OCI-LY1 (cell line): ENCODE data around the gene AQP11.
A peak's percentile ranks its signal among the peaks of the same experiment; 100 is the strongest.

Experiments
- H2AFZ ChIP-seq: fragments of 200-600 bp; sonication (generic), shearing (Covaris generic); 2 replicates; pipeline ENCODE4 v1.6.0; 2014; ENCODE audit warnings: antibody characterized with exemption, mild to moderate bottlenecking, low read length
- H3F3A ChIP-seq: fragments of 200-600 bp; sonication (generic), shearing (Covaris generic); 2 replicates; pipeline ENCODE4 v1.6.0; 2014; ENCODE audit warnings: mild to moderate bottlenecking, antibody characterized with exemption, low read length, moderate library complexity; ENCODE audit not compliant: insufficient read depth
- H3K27ac ChIP-seq: fragments of 200-600 bp; sonication (generic); 2 replicates; pipeline ENCODE4 v1.5.1; 2014; ENCODE audit warnings: low read length, mixed run types, mild to moderate bottlenecking, low read depth; ENCODE audit not compliant: poor library complexity, severe bottlenecking
- H3K27me3 ChIP-seq: fragments of 200-600 bp; sonication (generic); 2 replicates; pipeline ENCODE4 v1.6.0; 2014; ENCODE audit warnings: antibody characterized with exemption, mild to moderate bottlenecking, low read length, moderate library complexity; ENCODE audit not compliant: insufficient read depth
- H3K36me3 ChIP-seq: fragments of 200-600 bp; sonication (generic); 2 replicates; pipeline ENCODE4 v1.6.1; 2014; ENCODE audit warnings: mild to moderate bottlenecking, antibody characterized with exemption, low read length, moderate library complexity, mixed read lengths; ENCODE audit not compliant: insufficient read depth
- H3K4me1 ChIP-seq: fragments of 200-600 bp; sonication (generic); 2 replicates; pipeline ENCODE4 v1.5.1; 2014; ENCODE audit warnings: mild to moderate bottlenecking, low read length, moderate library complexity; ENCODE audit not compliant: insufficient read depth, severe bottlenecking
- H3K4me2 ChIP-seq: fragments of 200-600 bp; sonication (generic), shearing (Covaris generic); 2 replicates; pipeline ENCODE4 v1.6.1; 2014; ENCODE audit warnings: low read length
- H3K4me3 ChIP-seq: fragments of 200-600 bp; sonication (generic); 2 replicates; pipeline ENCODE4 v1.5.1; 2014; ENCODE audit warnings: low read length, low read depth, mild to moderate bottlenecking, mixed read lengths; ENCODE audit not compliant: poor library complexity, severe bottlenecking
- H3K79me2 ChIP-seq: fragments of 200-600 bp; shearing (Covaris generic); 2 replicates; pipeline ENCODE4 v1.6.1; 2016; ENCODE audit warnings: mixed run types, low read length, mixed read lengths; ENCODE audit not compliant: insufficient read depth
- H3K9ac ChIP-seq: fragments of 200-600 bp; sonication (generic), shearing (Covaris generic); 2 replicates; pipeline ENCODE4 v1.6.1; 2014; ENCODE audit warnings: mild to moderate bottlenecking, low read length, mixed read lengths
- H3K9me2 ChIP-seq: fragments of 200-600 bp; sonication (generic), shearing (Covaris generic); 2 replicates; pipeline ENCODE4 v1.6.1; 2014; ENCODE audit warnings: low read depth, mild to moderate bottlenecking, low read length, mixed read lengths
- H3K9me3 ChIP-seq: fragments of 200-600 bp; shearing (Covaris generic); 2 replicates; pipeline ENCODE4 v1.6.1; 2014; ENCODE audit warnings: low read length, mixed read lengths
- H4K20me1 ChIP-seq: fragments of 200-600 bp; sonication (generic), shearing (Covaris generic); 2 replicates; pipeline ENCODE4 v1.6.0; 2016; ENCODE audit warnings: mild to moderate bottlenecking, low read length; ENCODE audit not compliant: insufficient read depth
- CTCF ChIP-seq: fragments of 200-600 bp; sonication (generic), shearing (Covaris generic); IDR thresholded peaks from 2 replicates; pipeline ENCODE4 v1.5.1; 2017; ENCODE audit warnings: mild to moderate bottlenecking, antibody characterized with exemption, low read length, moderate library complexity, mixed read lengths
- EZH2 ChIP-seq: fragments of 200-600 bp; sonication (generic), shearing (Covaris generic); IDR thresholded peaks from 2 replicates; pipeline ENCODE4 v1.8.0; 2017; ENCODE audit warnings: borderline replicate concordance, mixed run types, mild to moderate bottlenecking, antibody characterized with exemption, low read length, moderate library complexity, mixed read lengths

AQP11 gene

DNA sequence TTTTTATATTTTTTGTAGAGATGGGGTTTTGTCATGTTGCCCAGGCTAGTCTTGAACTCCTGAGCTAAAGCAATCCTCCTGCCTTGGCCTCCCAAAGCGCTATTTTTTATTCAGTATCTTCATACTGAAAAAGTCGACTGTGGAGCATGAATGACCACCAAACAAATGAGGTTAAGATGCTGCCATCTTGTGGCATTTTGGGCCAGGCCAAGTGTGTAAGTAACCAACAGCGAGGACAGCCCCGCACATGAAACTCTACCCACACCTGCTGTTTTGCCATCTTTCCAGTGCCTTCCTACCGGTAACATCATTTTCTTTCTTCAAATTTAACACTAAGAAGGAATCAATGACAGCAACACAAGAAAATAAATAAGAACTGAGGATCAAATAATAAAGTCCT lies 32.2 kb upstream of the AQP11 start:
- no peak overlapping the region for H3K27ac ChIP-seq
- H4K20me1 ChIP-seq, result no peaks in the 10 kb centered on the region
- no peak overlapping the region for H2AFZ ChIP-seq
- H3K9ac ChIP-seq, result no peak overlapping the region
- H3K4me2 ChIP-seq, result no peak overlapping the region
- no peaks in the 10 kb centered on the region for H3K4me1 ChIP-seq
- no peaks in the 10 kb centered on the region; the same call in 1 of the 2 replicates for H3K27me3 ChIP-seq
- H3K9me3 ChIP-seq, result no peaks in the 10 kb centered on the region
- no peaks in the 10 kb centered on the region for H3K9me2 ChIP-seq
- H3F3A ChIP-seq, result no peaks in the 10 kb centered on the region
- no peaks in the 10 kb centered on the region for H3K79me2 ChIP-seq
- TF ChIP-seq EZH2, result no peak
- peak; percentile 47; the same call in 1 of the 2 replicates for TF ChIP-seq CTCF
- no peaks in the 10 kb centered on the region for H3K36me3 ChIP-seq
- no peak overlapping the region for H3K4me3 ChIP-seq

DNA sequence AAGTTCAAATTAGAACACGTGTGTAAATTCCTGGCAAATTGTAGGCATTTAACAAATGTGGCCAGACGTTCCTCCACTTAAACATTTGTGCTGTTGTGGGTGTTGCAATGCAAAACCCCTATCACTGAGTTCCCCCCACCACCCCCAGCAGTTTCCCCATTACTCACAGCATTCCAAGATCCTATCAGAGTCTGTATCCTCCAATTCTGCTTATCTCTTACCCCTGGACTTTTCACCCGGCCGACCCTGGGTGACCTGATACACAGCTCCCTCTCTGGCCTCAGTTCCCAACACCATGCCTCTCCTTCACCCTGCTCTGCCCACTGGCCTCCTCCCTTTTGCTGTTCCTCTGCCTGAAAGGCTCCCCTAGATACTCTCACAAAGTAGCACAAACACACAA lies 31.4 kb upstream of the AQP11 start:
- no peaks in the 10 kb centered on the region for H3F3A ChIP-seq
- no peaks in the 10 kb centered on the region for H3K9me2 ChIP-seq
- no peaks in the 10 kb centered on the region for H3K36me3 ChIP-seq
- no peak overlapping the region for H3K4me3 ChIP-seq
- no peak overlapping the region for H3K4me2 ChIP-seq
- H3K9ac ChIP-seq, result no peak overlapping the region
- H2AFZ ChIP-seq, result no peak overlapping the region
- no peaks in the 10 kb centered on the region for H3K9me3 ChIP-seq
- H4K20me1 ChIP-seq, result no peaks in the 10 kb centered on the region
- H3K79me2 ChIP-seq, result no peaks in the 10 kb centered on the region
- TF ChIP-seq EZH2 (no peak), CTCF (no peak)
- H3K4me1 ChIP-seq, result no peaks in the 10 kb centered on the region
- H3K27me3 ChIP-seq, result no peaks in the 10 kb centered on the region; the same call in 1 of the 2 replicates
- no peak overlapping the region for H3K27ac ChIP-seq

DNA sequence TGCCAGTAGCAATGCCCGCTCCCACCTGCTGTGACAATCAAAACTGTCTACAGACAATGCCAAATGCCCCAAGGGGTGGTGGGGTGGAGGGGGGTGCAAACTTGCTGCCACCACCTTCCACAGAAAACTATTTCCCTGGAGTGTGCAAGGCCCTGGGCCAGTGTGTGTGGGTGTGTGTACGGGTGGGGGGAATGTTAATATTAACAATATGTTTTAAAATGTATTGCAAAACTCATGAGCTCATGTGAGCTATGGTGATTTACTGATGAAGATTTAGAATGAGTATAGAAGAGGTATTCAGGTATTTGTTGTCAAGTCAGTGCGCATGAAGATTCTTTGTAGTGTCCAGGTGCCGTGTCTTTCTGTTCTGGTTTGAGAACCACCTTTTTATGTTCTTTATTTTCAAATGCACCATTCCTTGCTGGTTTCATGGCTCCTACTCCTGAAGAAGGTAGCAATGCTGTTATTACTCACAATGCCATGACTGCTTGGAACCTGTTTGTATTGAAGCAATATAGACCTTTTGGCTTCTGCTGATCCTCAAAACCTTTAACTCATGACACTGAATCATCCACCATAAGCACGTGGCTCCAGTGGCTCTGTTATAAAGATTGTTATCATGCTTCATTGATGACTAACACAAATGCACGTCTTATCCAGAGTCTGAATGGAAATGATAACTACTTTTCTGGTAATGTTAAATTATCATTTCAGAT lies 29.9 kb upstream of the AQP11 start:
- Histone ChIP-seq H3K9ac (no peak overlapping the region), H3K27me3 (no peaks in the 10 kb centered on the region), H3K27ac (no peak overlapping the region), H3K4me1 (no peaks in the 10 kb centered on the region), H3K79me2 (no peaks in the 10 kb centered on the region), H3K4me3 (no peak overlapping the region), H3K36me3 (no peaks in the 10 kb centered on the region), H3K9me2 (no peaks in the 10 kb centered on the region), H3K4me2 (no peak overlapping the region), H3K9me3 (no peaks in the 10 kb centered on the region), H4K20me1 (no peaks in the 10 kb centered on the region), H2AFZ (no peak overlapping the region), H3F3A (no peaks in the 10 kb centered on the region)
- no peak for TF ChIP-seq EZH2
- no peak for TF ChIP-seq CTCF
